Activated effector memory CD4-positive, alpha-beta T cell treated with Interleukin-2 at 50 U/mL for 16 hours (primary cell): Measurements from ENCODE around the gene LDLRAD4.
"Not testable (repeated sequence)": the region's sequence is repeated elsewhere in the genome, so short reads cannot be mapped to it uniquely, and the experiment has no call there.

Experiments used
- DNase-seq: peaks from one replicate; pipeline ENCODE4 v3.0.0-alpha.2; 2020

Gene LDLRAD4

GRCh38 chr18:13672657-13673056, 454.1 kb downstream of the LDLRAD4 start:
- DNase-seq: no peak

GRCh38 chr18:13676471-13676870, 457.9 kb downstream of the LDLRAD4 start:
- DNase-seq: no peak

- not testable (repeated sequence) for DNase-seq
Observed at GRCh38 chr18:13677350-13677749, 458.8 kb downstream of the LDLRAD4 start.

- DNase-seq: no peak
Observed at GRCh38 chr18:13680612-13681011, 462.1 kb downstream of the LDLRAD4 start.

GRCh38 chr18:13681701-13682100, 463.1 kb downstream of the LDLRAD4 start:
- DNase-seq: no peak

- DNase-seq: no peak
Observed at GRCh38 chr18:13684546-13684945, 466.0 kb downstream of the LDLRAD4 start.

GRCh38 chr18:13688191-13689136, 469.9 kb downstream of the LDLRAD4 start:
- DNase-seq: no peak

GRCh38 chr18:13690060-13690459, 471.5 kb downstream of the LDLRAD4 start:
- not testable (repeated sequence) for DNase-seq

GRCh38 chr18:13695337-13695736, 476.8 kb downstream of the LDLRAD4 start:
- DNase-seq: not testable (repeated sequence)

GRCh38 chr18:13696961-13697360, 478.4 kb downstream of the LDLRAD4 start:
- DNase-seq: no peak

GRCh38 chr18:13700153-13700552, 481.6 kb downstream of the LDLRAD4 start:
- no peak for DNase-seq
